ENCODE data around the gene NOP56. TPM values are rescaled to one million over a fixed set of nuclear protein-coding genes. Genes with fewer than 3 reads are reported as not detected.

NOP56 gene
- total and polyA plus RNA-seq, 12 donors = 37.1 to 77.1 (median 50.8) TPM

DNA sequence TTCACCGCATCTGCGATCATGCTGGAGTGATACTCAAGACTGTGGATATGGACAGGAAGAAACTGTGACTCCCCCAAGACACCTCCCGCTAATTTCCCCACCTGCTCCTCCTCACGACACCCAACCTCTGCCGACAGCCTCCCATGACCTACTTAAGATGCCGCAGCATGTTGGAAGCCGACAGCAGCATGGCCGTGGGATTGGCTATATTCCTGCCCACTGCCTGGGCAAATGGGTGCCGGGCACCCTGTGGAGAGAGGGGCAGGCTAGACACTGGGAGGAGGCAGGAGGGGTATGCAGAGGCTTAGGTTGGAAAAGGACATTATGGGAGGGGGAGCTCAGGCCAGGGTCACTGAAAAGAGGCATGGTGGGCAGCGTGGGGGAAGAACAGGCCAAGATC, 7.1 kb downstream of the NOP56 start:
- TF ChIP-seq, protein P1, sequence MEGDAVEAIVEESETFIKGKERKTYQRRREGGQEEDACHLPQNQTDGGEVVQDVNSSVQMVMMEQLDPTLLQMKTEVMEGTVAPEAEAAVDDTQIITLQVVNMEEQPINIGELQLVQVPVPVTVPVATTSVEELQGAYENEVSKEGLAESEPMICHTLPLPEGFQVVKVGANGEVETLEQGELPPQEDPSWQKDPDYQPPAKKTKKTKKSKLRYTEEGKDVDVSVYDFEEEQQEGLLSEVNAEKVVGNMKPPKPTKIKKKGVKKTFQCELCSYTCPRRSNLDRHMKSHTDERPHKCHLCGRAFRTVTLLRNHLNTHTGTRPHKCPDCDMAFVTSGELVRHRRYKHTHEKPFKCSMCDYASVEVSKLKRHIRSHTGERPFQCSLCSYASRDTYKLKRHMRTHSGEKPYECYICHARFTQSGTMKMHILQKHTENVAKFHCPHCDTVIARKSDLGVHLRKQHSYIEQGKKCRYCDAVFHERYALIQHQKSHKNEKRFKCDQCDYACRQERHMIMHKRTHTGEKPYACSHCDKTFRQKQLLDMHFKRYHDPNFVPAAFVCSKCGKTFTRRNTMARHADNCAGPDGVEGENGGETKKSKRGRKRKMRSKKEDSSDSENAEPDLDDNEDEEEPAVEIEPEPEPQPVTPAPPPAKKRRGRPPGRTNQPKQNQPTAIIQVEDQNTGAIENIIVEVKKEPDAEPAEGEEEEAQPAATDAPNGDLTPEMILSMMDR (IDR thresholded peaks at IDR 0.05) = no peak
- Histone ChIP-seq H3K27me3 (no peaks in the 10 kb centered on the region), H3K4me3 (no peak overlapping the region), H3K4me1 (peaks cover 0 to 21% (median 13%) of the 10 kb centered on the region in 9 donors), H3K36me3 (peaks cover 12 to 87% (median 67%) of the 10 kb centered on the region in 9 donors), H3K9me3 (no peaks in the 10 kb centered on the region), H3K27ac (no peak overlapping the region)
- no peak for DNase-seq
- WGBS, 2 donors = 86 to 89% methylated on average over 10 of the region's 10 CpGs
- intact Hi-C loops (cut with DNase I) = no loop called here
- ATAC-seq = no peak

DNA sequence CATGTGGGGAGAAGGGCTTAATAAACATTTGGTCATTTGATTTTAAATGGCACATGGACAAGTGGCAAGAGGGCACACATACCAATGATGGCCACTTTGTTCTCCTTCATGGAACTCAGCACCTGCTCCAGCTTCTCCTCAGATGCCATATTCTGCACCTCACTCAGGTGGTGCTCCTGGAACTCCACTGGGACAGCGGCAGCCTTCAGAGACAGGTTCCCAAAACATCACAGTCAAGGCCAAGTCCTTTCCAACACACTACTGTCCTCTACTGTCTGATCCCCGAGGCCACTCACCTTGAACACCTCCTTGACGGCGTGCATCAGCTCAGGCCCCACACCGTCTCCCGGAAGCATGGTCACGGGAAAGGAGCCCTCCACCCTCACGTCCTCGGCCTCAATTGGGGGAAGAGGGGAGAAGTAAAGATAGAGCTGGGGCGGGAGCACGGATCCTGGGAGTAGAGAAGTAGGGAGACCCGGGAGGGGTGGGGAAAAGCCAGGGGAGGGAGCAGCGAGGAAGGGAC, 11.0 kb downstream of the NOP56 start:
- Histone ChIP-seq H3K27me3 (no peaks in the 10 kb centered on the region), H3K4me3 (peak overlapping the region; percentile 71 to 94 (median 82)), H3K27ac (peak overlapping the region; percentile 55 to 98 (median 90)), H3K4me1 (peaks cover 0 to 23% (median 14%) of the 10 kb centered on the region in 9 donors), H3K36me3 (peaks cover 0 to 49% (median 30%) of the 10 kb centered on the region in 9 donors), H3K9me3 (no peaks in the 10 kb centered on the region)
- DNase-seq (no peak), ATAC-seq (peak in 5 of 8 donors; percentile 3 to 36 (median 4))
- WGBS, 2 donors = 6 to 7% methylated on average over 12 to 13 of the region's 13 CpGs
- TF ChIP-seq, protein P1 (IDR thresholded peaks at IDR 0.05) = no peak
- intact Hi-C loops (cut with DNase I) = loop anchor here in 1 of 10 donors (10.0 kb wide), 1 partner anchor 181 kb away; the partner anchor contains the start of genes PCED1A and VPS16

DNA sequence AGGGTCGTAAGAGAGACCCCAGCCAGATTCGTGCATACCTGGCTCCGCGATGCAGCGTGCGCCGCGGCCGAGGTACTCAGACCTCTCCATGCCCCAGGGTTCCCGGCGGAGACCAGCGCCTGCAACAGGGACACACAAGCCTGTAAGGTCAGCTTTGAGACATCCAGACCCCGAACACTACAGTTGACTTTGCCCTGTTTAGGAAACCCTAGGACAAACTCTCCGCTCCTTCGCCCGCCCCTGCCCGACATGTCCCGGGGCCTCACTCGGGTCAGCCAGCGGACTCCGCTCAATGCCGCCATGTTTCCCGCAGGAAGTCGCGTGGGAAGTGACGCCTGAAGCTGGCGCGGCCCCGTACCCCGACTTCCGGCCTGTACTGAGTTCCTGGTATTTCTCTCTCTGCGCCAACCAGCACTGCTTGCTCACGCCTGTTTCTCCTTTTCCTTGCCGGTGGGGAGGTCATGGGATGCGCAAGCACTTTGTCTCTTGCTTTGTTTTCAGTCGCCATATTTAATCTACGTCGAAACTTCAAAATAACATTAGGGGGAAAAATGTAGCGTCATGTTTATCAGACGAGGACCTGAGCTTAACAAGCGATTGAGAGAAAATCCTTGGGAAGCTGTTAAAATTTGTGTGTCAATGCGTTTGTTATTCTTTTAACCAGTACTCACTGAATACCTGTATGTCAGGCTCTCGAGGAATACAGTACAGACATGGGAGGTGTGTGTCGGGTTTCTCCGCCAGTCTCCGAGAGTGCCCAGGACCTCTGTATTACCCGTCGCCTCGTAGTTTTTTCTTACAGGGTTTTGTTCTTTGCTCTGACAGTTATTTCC, 11.7 kb downstream of the NOP56 start, which contains the start of gene IDH3B:
TSS of gene IDH3B (minus strand) at position 330 of the 833 bp plus-strand sequence. CDS start at position 302, 28 bp downstream.
- 4 to 9% methylated on average over 44 to 49 of the region's 49 CpGs for WGBS, 2 donors
- peaks cover 0 to 23% (median 14%) of the 10 kb centered on the region in 9 donors for H3K4me1 ChIP-seq
- DNase-seq (peak; percentile 91 to 95), ATAC-seq (peak; percentile 97 to 99 (median 99))
- no peaks in the 10 kb centered on the region for H3K9me3 ChIP-seq
- H3K4me3 ChIP-seq = peak within 1 kb of the TSS; percentile 71 to 94 (median 82)
- H3K36me3 ChIP-seq = peaks cover 0 to 42% (median 24%) of the 10 kb centered on the region in 9 donors
- peak within 1 kb of the TSS; percentile 55 to 98 (median 90) for H3K27ac ChIP-seq
- H3K27me3 ChIP-seq = no peaks in the 10 kb centered on the region
- intact Hi-C loops (cut with DNase I) = loop anchor here in 2 of 10 donors (1.0 to 10.0 kb wide), 2 partner anchors 12 to 181 kb away; partner anchors contain the start of genes NOP56 (in 1 of the 2), PCED1A (in 1 of the 2) and VPS16 (in 1 of the 2)
- TF ChIP-seq, protein P1 (IDR thresholded peaks at IDR 0.05) = no peak

DNA sequence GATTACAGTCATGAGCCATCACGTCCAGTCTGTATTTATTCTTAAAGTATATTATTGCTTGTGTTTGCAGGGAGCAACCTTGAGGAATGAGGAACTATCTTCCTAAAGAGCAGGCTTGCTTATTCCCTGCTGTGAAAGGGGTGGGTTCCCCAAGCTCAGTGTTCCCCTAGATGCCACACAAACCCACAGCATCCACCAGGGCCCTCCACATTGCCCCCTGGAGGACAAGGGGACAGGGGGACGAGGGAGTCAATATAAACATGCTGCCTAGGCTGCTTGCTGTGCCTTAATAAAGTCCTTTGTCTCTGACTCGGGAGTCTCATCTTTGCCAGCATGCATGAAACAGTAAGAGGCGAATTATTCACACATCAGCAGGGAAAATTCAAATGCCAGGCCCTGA, 19.5 kb downstream of the NOP56 start:
- WGBS, 2 donors = 28 to 34% methylated on average over 4 of the region's 4 CpGs
- intact Hi-C loops (cut with DNase I) = no loop called here
- no peaks in the 10 kb centered on the region for H3K9me3 ChIP-seq
- H3K27ac ChIP-seq = no peak overlapping the region
- DNase-seq (no peak), ATAC-seq (no peak)
- no peaks in the 10 kb centered on the region for H3K36me3 ChIP-seq
- no peaks in the 10 kb centered on the region for H3K4me1 ChIP-seq
- H3K4me3 ChIP-seq = no peak overlapping the region
- TF ChIP-seq, protein P1 (IDR thresholded peaks at IDR 0.05) = no peak
- no peaks in the 10 kb centered on the region for H3K27me3 ChIP-seq

Data from heart right ventricle (tissue), 16 donors.